ENCODE measurements around the gene NDUFAF2.

NDUFAF2 gene

GRCh38 chr5:60944904-60945812 lies at the start of gene NDUFAF2, which contains the start of gene ERCC8:
TSS of gene NDUFAF2 (plus strand) at chr5:60945205. CDS start at chr5:60945256, 51 bp downstream.
TSS of gene ERCC8 (minus strand) at chr5:60945070. CDS start at chr5:60945008, 62 bp downstream.
- Histone ChIP-seq H3K4me3 (ENCODE audit: low read length) (peak within 1 kb of the TSS; percentile 87), H3K27me3 (ENCODE audit: control insufficient read depth, insufficient read depth, low read length) (no peaks in the 10 kb centered on the region), H3K4me1 (ENCODE audit: control insufficient read depth, insufficient read depth, low read length) (peaks cover 6% of the 10 kb centered on the region), H3K9me3 (ENCODE audit: control insufficient read depth, low read length) (no peaks in the 10 kb centered on the region), H3K36me3 (ENCODE audit: control insufficient read depth, insufficient read depth, low read length) (no peaks in the 10 kb centered on the region), H3K9ac (ENCODE audit: low read length) (peak within 1 kb of the TSS; percentile 80)

- no peaks in the 10 kb centered on the region for H3K27me3 ChIP-seq (ENCODE audit: control insufficient read depth, insufficient read depth, low read length)
- H3K36me3 ChIP-seq (ENCODE audit: control insufficient read depth, insufficient read depth, low read length), result no peaks in the 10 kb centered on the region
Measured at GRCh38 chr5:60896991-60897390, 48.0 kb upstream of the NDUFAF2 start.

GRCh38 chr5:60903356-60903755 lies 41.6 kb upstream of the NDUFAF2 start:
- no peaks in the 10 kb centered on the region for H3K27me3 ChIP-seq (ENCODE audit: control insufficient read depth, insufficient read depth, low read length)
- no peaks in the 10 kb centered on the region for H3K4me1 ChIP-seq (ENCODE audit: control insufficient read depth, insufficient read depth, low read length)
- no peaks in the 10 kb centered on the region for H3K36me3 ChIP-seq (ENCODE audit: control insufficient read depth, insufficient read depth, low read length)
- H3K9me3 ChIP-seq (ENCODE audit: control insufficient read depth, low read length), result no peaks in the 10 kb centered on the region
- H3K4me3 ChIP-seq (ENCODE audit: low read length), result no peak overlapping the region
- no peak overlapping the region for H3K9ac ChIP-seq (ENCODE audit: low read length)

More at GRCh38 chr5:60896991-60897390, 48.0 kb upstream of the NDUFAF2 start:
- Histone ChIP-seq H3K4me3 (ENCODE audit: low read length) (no peak overlapping the region), H3K4me1 (ENCODE audit: control insufficient read depth, insufficient read depth, low read length) (no peaks in the 10 kb centered on the region), H3K9ac (ENCODE audit: low read length) (no peak overlapping the region), H3K9me3 (ENCODE audit: control insufficient read depth, low read length) (no peaks in the 10 kb centered on the region)

- no peaks in the 10 kb centered on the region for H3K27me3 ChIP-seq (ENCODE audit: control insufficient read depth, insufficient read depth, low read length)
- no peaks in the 10 kb centered on the region for H3K9me3 ChIP-seq (ENCODE audit: control insufficient read depth, low read length)
- no peaks in the 10 kb centered on the region for H3K36me3 ChIP-seq (ENCODE audit: control insufficient read depth, insufficient read depth, low read length)
- no peak overlapping the region for H3K4me3 ChIP-seq (ENCODE audit: low read length)
- no peaks in the 10 kb centered on the region for H3K4me1 ChIP-seq (ENCODE audit: control insufficient read depth, insufficient read depth, low read length)
- H3K9ac ChIP-seq (ENCODE audit: low read length), result no peak overlapping the region
Measured at GRCh38 chr5:60916646-60917045, 28.4 kb upstream of the NDUFAF2 start.

GRCh38 chr5:60918466-60918865 lies 26.5 kb upstream of the NDUFAF2 start:
- Histone ChIP-seq H3K9me3 (ENCODE audit: control insufficient read depth, low read length) (no peaks in the 10 kb centered on the region), H3K36me3 (ENCODE audit: control insufficient read depth, insufficient read depth, low read length) (no peaks in the 10 kb centered on the region), H3K27me3 (ENCODE audit: control insufficient read depth, insufficient read depth, low read length) (no peaks in the 10 kb centered on the region), H3K4me1 (ENCODE audit: control insufficient read depth, insufficient read depth, low read length) (no peaks in the 10 kb centered on the region), H3K4me3 (ENCODE audit: low read length) (no peak overlapping the region), H3K9ac (ENCODE audit: low read length) (no peak overlapping the region)

- Histone ChIP-seq H3K27me3 (ENCODE audit: control insufficient read depth, insufficient read depth, low read length) (no peaks in the 10 kb centered on the region), H3K9me3 (ENCODE audit: control insufficient read depth, low read length) (no peaks in the 10 kb centered on the region), H3K9ac (ENCODE audit: low read length) (no peak overlapping the region), H3K4me3 (ENCODE audit: low read length) (no peak overlapping the region), H3K4me1 (ENCODE audit: control insufficient read depth, insufficient read depth, low read length) (no peaks in the 10 kb centered on the region), H3K36me3 (ENCODE audit: control insufficient read depth, insufficient read depth, low read length) (no peaks in the 10 kb centered on the region)
Measured at GRCh38 chr5:60927450-60927849, 17.6 kb upstream of the NDUFAF2 start.

GRCh38 chr5:60929024-60929423 lies 16.0 kb upstream of the NDUFAF2 start:
- Histone ChIP-seq H3K9me3 (ENCODE audit: control insufficient read depth, low read length) (no peaks in the 10 kb centered on the region), H3K36me3 (ENCODE audit: control insufficient read depth, insufficient read depth, low read length) (no peaks in the 10 kb centered on the region), H3K27me3 (ENCODE audit: control insufficient read depth, insufficient read depth, low read length) (no peaks in the 10 kb centered on the region), H3K9ac (ENCODE audit: low read length) (no peak overlapping the region), H3K4me3 (ENCODE audit: low read length) (no peak overlapping the region), H3K4me1 (ENCODE audit: control insufficient read depth, insufficient read depth, low read length) (no peaks in the 10 kb centered on the region)

- no peaks in the 10 kb centered on the region for H3K27me3 ChIP-seq (ENCODE audit: control insufficient read depth, insufficient read depth, low read length)
- H3K9ac ChIP-seq (ENCODE audit: low read length), result no peak overlapping the region
- H3K4me1 ChIP-seq (ENCODE audit: control insufficient read depth, insufficient read depth, low read length), result peaks cover 6% of the 10 kb centered on the region
- H3K4me3 ChIP-seq (ENCODE audit: low read length), result no peak overlapping the region
- no peaks in the 10 kb centered on the region for H3K9me3 ChIP-seq (ENCODE audit: control insufficient read depth, low read length)
- H3K36me3 ChIP-seq (ENCODE audit: control insufficient read depth, insufficient read depth, low read length), result no peaks in the 10 kb centered on the region
Measured at GRCh38 chr5:60943624-60944023, 1.4 kb upstream of the NDUFAF2 start.

- H3K9ac ChIP-seq (ENCODE audit: low read length), result peak overlapping the region; percentile 80
- peak overlapping the region; percentile 87 for H3K4me3 ChIP-seq (ENCODE audit: low read length)
- peaks cover 6% of the 10 kb centered on the region for H3K4me1 ChIP-seq (ENCODE audit: control insufficient read depth, insufficient read depth, low read length)
- H3K9me3 ChIP-seq (ENCODE audit: control insufficient read depth, low read length), result no peaks in the 10 kb centered on the region
- H3K27me3 ChIP-seq (ENCODE audit: control insufficient read depth, insufficient read depth, low read length), result no peaks in the 10 kb centered on the region
- no peaks in the 10 kb centered on the region for H3K36me3 ChIP-seq (ENCODE audit: control insufficient read depth, insufficient read depth, low read length)
Measured at GRCh38 chr5:60945813-60946187, 795 bp downstream of the NDUFAF2 start.

- H3K4me1 ChIP-seq (ENCODE audit: control insufficient read depth, insufficient read depth, low read length), result peaks cover 6% of the 10 kb centered on the region
- H3K9me3 ChIP-seq (ENCODE audit: control insufficient read depth, low read length), result no peaks in the 10 kb centered on the region
- H3K4me3 ChIP-seq (ENCODE audit: low read length), result no peak overlapping the region
- no peak overlapping the region for H3K9ac ChIP-seq (ENCODE audit: low read length)
- H3K27me3 ChIP-seq (ENCODE audit: control insufficient read depth, insufficient read depth, low read length), result no peaks in the 10 kb centered on the region
- no peaks in the 10 kb centered on the region for H3K36me3 ChIP-seq (ENCODE audit: control insufficient read depth, insufficient read depth, low read length)
Measured at GRCh38 chr5:60948738-60949137, 3.7 kb downstream of the NDUFAF2 start.

GRCh38 chr5:60955239-60955638 lies 10.2 kb downstream of the NDUFAF2 start:
- H3K27me3 ChIP-seq (ENCODE audit: control insufficient read depth, insufficient read depth, low read length), result no peaks in the 10 kb centered on the region
- no peaks in the 10 kb centered on the region for H3K4me1 ChIP-seq (ENCODE audit: control insufficient read depth, insufficient read depth, low read length)
- no peaks in the 10 kb centered on the region for H3K36me3 ChIP-seq (ENCODE audit: control insufficient read depth, insufficient read depth, low read length)
- H3K4me3 ChIP-seq (ENCODE audit: low read length), result no peak overlapping the region
- no peaks in the 10 kb centered on the region for H3K9me3 ChIP-seq (ENCODE audit: control insufficient read depth, low read length)
- H3K9ac ChIP-seq (ENCODE audit: low read length), result no peak overlapping the region

- Histone ChIP-seq H3K9me3 (ENCODE audit: control insufficient read depth, low read length) (no peaks in the 10 kb centered on the region), H3K9ac (ENCODE audit: low read length) (no peak overlapping the region), H3K36me3 (ENCODE audit: control insufficient read depth, insufficient read depth, low read length) (no peaks in the 10 kb centered on the region), H3K27me3 (ENCODE audit: control insufficient read depth, insufficient read depth, low read length) (no peaks in the 10 kb centered on the region), H3K4me1 (ENCODE audit: control insufficient read depth, insufficient read depth, low read length) (no peaks in the 10 kb centered on the region), H3K4me3 (ENCODE audit: low read length) (no peak overlapping the region)
Measured at GRCh38 chr5:60958088-60958487, 13.1 kb downstream of the NDUFAF2 start.

All from mucosa of stomach (tissue), 1 donor.